Heart left ventricle (tissue), 16 donors: ENCODE results near the gene GPC3. TPM values are rescaled to one million over a fixed set of nuclear protein-coding genes. Genes with fewer than 3 reads are reported as not detected.

Experiments
- ATAC-seq, 4 donors: fragments of 200-7000 bp; cut with Tn5 transposase; one replicate each; pipeline ENCODE4 v1.9.1; 2020 to 2022; ENCODE audit warnings: moderate library complexity in 4 of 4, mild to moderate bottlenecking in 3 of 4, moderate number of reproducible peaks in 1 of 4
- DNase-seq, 5 donors: peaks; one replicate each; pipeline ENCODE4 v3.0.0-alpha.2; 2020
- H3K27ac ChIP-seq, 12 donors: fragments of 200-600 bp; sonication (generic) in 4 of 12; one replicate each; pipeline versions ENCODE4 v1.5.0 to v1.8.0; 2016 to 2022; ENCODE audit warnings: mild to moderate bottlenecking in 2 of 12
- H3K27me3 ChIP-seq, 9 donors: fragments of 200-600 bp; sonication (generic) in 2 of 9; one replicate each; pipeline versions ENCODE4 v1.5.1 to v1.8.0; 2016 to 2022; ENCODE audit warnings: mild to moderate bottlenecking in 3 of 9
- H3K36me3 ChIP-seq, 9 donors: fragments of 200-600 bp; sonication (generic) in 2 of 9; one replicate each; pipeline versions ENCODE4 v1.5.0 to v1.8.0; 2018 to 2022; ENCODE audit warnings: mild to moderate bottlenecking in 2 of 9
- H3K4me1 ChIP-seq, 12 donors: fragments of 200-600 bp; sonication (generic) in 4 of 12; one replicate each; pipeline versions ENCODE4 v1.5.0 to v1.8.0; 2016 to 2022; ENCODE audit warnings: mild to moderate bottlenecking in 3 of 12
- H3K4me3 ChIP-seq, 12 donors: fragments of 200-600 bp; sonication (generic) in 4 of 12; one replicate each; pipeline versions ENCODE4 v1.5.0 to v1.8.0; 2017 to 2022; ENCODE audit warnings: mild to moderate bottlenecking in 9 of 12, moderate library complexity in 4 of 12
- H3K9me3 ChIP-seq, 12 donors: fragments of 200-600 bp; sonication (generic) in 4 of 12; one replicate each; pipeline versions ENCODE4 v1.5.0 to v1.8.0; 2016 to 2022; ENCODE audit warnings: mild to moderate bottlenecking in 1 of 12
- CTCF ChIP-seq, 12 donors: fragments of 200-600 bp; sonication (generic) in 4 of 12; IDR thresholded peaks; one replicate each; pipeline versions ENCODE4 v1.5.0 to v1.8.0; 2018 to 2022; ENCODE audit warnings: antibody characterized with exemption in 12 of 12, mild to moderate bottlenecking in 5 of 12
- POLR2A ChIP-seq, 2 donors: fragments of 450-650 bp; IDR thresholded peaks; one replicate each; pipeline ENCODE4 v1.6.1; 2017; ENCODE audit warnings: antibody characterized with exemption in 2 of 2, mild to moderate bottlenecking in 2 of 2, moderate library complexity in 2 of 2
- WGBS, 4 donors: extraction: QIAGEN DNeasy Blood & Tissue Kit in 2 of 4; methylation state at CpG; one replicate each; pipeline versions ENCODE4 v1.1.5 to v1.1.7; 2013 to 2018; 5-methylcytosine and 5-hydroxymethylcytosine counted together
- intact Hi-C, 10 donors: fragments of 100-400 bp; cut with DNase I; formaldehyde crosslinking; loops; one replicate each; pipeline versions ENCODE4 v1.11.1 to v1.14.2; 2022
- polyA plus RNA-seq, 2 donors: library from polyadenylated mRNA; stranded (reverse); fragments of 200-250 nt; gene quantifications; one replicate each; pipeline ENCODE4 v1.2.3, GENCODE V29; 2013
- total RNA-seq, 9 donors: library from RNA; depleted of rRNA in 2 of 9; stranded (reverse); fragments of >200 nt in 2 of 9; fragmentation: NEBNext Ultra II Directional in 3 of 9; extraction: Animal tissue kit (Norgen Biotek cat#: 25700) in 3 of 9; gene quantifications; one replicate each; pipeline versions ENCODE4 v1.1.0 to v1.2.4, GENCODE V29; 2016 to 2023
- donor health status: ischemic (EF 13 %, LVEDD 7.1; RV severe dilation, severe dysfunction).
- donor health status: healthy with polysubstance abuse.
- donor health status: DM: no; HTN: yes; CAD: no.
- donor health status: DM: no; HTN: no; CAD: no.
- donor health status: ischemic (EF 25% LVEDD 6.9; RV normal size, moderate dysfunction).
- donor health status: ischemic (EF 25% LVEDD 5.7; RV mildly dilated, moderate dysfunction).
- donor health status: healthy.
- donor health status: DM: yes; HTN: yes; CAD: no.
- donor health status: ischemic (EF 35%, LVEDD 5.7; RV mildly dilated, moderate dysfunction).
- donor health status: nonischemic (EF 11% LVEDD 7.7; RV severe dilation, severe dysfunction).
- donor health status: DM: yes; HTN: yes; CAD: no.
- donor health status: PGD.
- donor health status: ischemic (EF 29% LVEDD 5.4; RV normal size, mild dysfunction).
- donor health status: nonischemic (EF 23%, LVEDD 6.1; RV moderate dilation, normal function).

The GPC3 gene
- total and polyA plus RNA-seq, 11 donors, result 0.19 to 16.9 (median 2.8) TPM

- Histone ChIP-seq H3K27me3 (peaks cover 0 to 25% (median 0%) of the 10 kb centered on the region in 9 donors), H3K4me3 (no peak overlapping the region), H3K9me3 (no peaks in the 10 kb centered on the region), H3K4me1 (no peaks in the 10 kb centered on the region), H3K27ac (no peak overlapping the region), H3K36me3 (no peaks in the 10 kb centered on the region)
- DNase-seq, result no peak
- ATAC-seq, result no peak
- intact Hi-C loops, result no loop called here
- 63 to 77% (median 68%) methylated on average over 6 of the region's 6 CpGs for WGBS, 4 donors
- no peak for TF ChIP-seq CTCF (IDR thresholded peaks at IDR 0.05)
- no peak for TF ChIP-seq POLR2A (IDR thresholded peaks at IDR 0.05)
Observed at GRCh38 chrX:133636009-133636408, 349.4 kb downstream of the GPC3 start.

- Histone ChIP-seq H3K4me3 (no peak overlapping the region), H3K9me3 (no peaks in the 10 kb centered on the region), H3K27ac (no peak overlapping the region), H3K4me1 (peaks cover 0 to 11% (median 0%) of the 10 kb centered on the region in 12 donors), H3K27me3 (peaks cover 0 to 28% (median 0%) of the 10 kb centered on the region in 9 donors), H3K36me3 (no peaks in the 10 kb centered on the region)
- no peak for TF ChIP-seq POLR2A (IDR thresholded peaks at IDR 0.05)
- TF ChIP-seq CTCF (IDR thresholded peaks at IDR 0.05), result no peak
- intact Hi-C loops, result no loop called here
- ATAC-seq (no peak), DNase-seq (no peak)
- WGBS, 4 donors, result 79 to 98% (median 91%) methylated on average over 1 of the region's 1 CpG
Observed at GRCh38 chrX:133634416-133634815, 351.0 kb downstream of the GPC3 start.

GRCh38 chrX:133633950-133634349 is 351.4 kb downstream of the GPC3 start:
- peaks cover 0 to 11% (median 0%) of the 10 kb centered on the region in 12 donors for H3K4me1 ChIP-seq
- TF ChIP-seq CTCF (IDR thresholded peaks at IDR 0.05) (no peak), POLR2A (IDR thresholded peaks at IDR 0.05) (no peak)
- DNase-seq (no peak), ATAC-seq (no peak)
- H3K27ac ChIP-seq, result no peak overlapping the region
- intact Hi-C loops, result no loop called here
- WGBS, 4 donors, result 64 to 96% (median 77%) methylated on average over 1 of the region's 1 CpG
- H3K9me3 ChIP-seq, result no peaks in the 10 kb centered on the region
- no peaks in the 10 kb centered on the region for H3K36me3 ChIP-seq
- H3K4me3 ChIP-seq, result no peak overlapping the region
- H3K27me3 ChIP-seq, result peaks cover 0 to 28% (median 0%) of the 10 kb centered on the region in 9 donors

- Histone ChIP-seq H3K9me3 (no peaks in the 10 kb centered on the region), H3K4me1 (peaks cover 0 to 11% (median 0%) of the 10 kb centered on the region in 12 donors), H3K4me3 (no peak overlapping the region), H3K36me3 (no peaks in the 10 kb centered on the region), H3K27me3 (peaks cover 0 to 28% (median 0%) of the 10 kb centered on the region in 9 donors), H3K27ac (no peak overlapping the region)
- ATAC-seq, result no peak
- no peak for DNase-seq
- intact Hi-C loops, result no loop called here
- TF ChIP-seq POLR2A (IDR thresholded peaks at IDR 0.05) (no peak), CTCF (IDR thresholded peaks at IDR 0.05) (no peak)
Observed at GRCh38 chrX:133633162-133633561, 352.2 kb downstream of the GPC3 start.
